HUDEP-2 (cell line): Measurements from ENCODE around the gene CFAP77.
"Not testable (repeated sequence)": the region's sequence is repeated elsewhere in the genome, so short reads cannot be mapped to it uniquely, and the experiment has no call there.

Experiments used
- DNase-seq, 76 experiments: peaks; one replicate each; lab custom pipeline; 2025; ENCODE audit not compliant: unreplicated experiment in 76 of 76; lab: John Stamatoyannopoulos, UW

Gene CFAP77

GRCh38 chr9:132409828-132410528 lies at the start of gene CFAP77:
TSS of gene CFAP77 (plus strand) at chr9:132410211. CDS start at chr9:132410272, 61 bp downstream.
- peak in 59 of 76 experiments; percentile 10 to 79 (median 48) for DNase-seq

GRCh38 chr9:132364068-132364467 lies 45.9 kb upstream of the CFAP77 start:
- DNase-seq = no peak

- no peak for DNase-seq
Observed at GRCh38 chr9:132365986-132366385, 44.0 kb upstream of the CFAP77 start.

DNA sequence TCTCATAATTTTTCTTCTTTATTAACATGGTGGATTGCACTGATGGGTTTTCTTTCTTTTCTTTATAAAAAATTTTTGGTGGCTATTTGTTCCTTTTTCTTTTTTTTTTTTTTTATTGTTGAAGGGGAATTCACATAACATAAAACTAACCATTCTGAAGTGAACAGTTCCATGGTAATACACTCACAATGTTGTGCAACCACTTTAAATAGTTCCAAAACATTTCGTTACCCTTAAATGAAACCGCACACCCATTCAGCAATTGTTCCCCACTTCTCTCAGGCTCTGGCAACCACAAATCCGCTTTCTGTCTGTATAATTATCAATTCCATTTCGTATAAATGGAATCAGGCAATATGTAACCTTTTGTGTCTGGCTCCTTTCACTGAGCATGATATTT lies 43.5 kb upstream of the CFAP77 start:
- no peak for DNase-seq

- no peak for DNase-seq
Observed at GRCh38 chr9:132367613-132368313, 42.2 kb upstream of the CFAP77 start.

DNA sequence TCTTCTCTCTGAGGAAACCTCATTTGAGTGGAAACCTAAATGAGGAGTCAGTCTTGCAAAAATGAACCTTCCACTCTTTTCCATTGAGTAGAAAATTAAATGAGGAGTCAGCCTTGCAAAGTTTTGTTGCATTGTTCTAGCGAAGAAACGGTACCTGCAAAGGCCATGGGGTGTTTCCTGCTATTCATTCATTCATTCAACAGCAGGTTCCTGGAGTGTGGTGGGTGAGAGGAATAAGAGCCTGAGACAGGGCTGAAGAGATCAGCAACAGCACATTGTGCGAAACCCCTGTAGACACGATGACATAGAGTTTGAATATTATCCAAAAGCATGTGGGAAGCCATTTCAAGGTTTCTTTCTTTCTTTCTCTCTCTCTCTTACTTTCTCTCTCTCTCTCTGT lies 40.6 kb upstream of the CFAP77 start:
- no peak for DNase-seq

- no peak for DNase-seq
Observed at GRCh38 chr9:132370592-132370991, 39.4 kb upstream of the CFAP77 start.

- no peak for DNase-seq
Observed at GRCh38 chr9:132372177-132373095, 37.6 kb upstream of the CFAP77 start.

DNA sequence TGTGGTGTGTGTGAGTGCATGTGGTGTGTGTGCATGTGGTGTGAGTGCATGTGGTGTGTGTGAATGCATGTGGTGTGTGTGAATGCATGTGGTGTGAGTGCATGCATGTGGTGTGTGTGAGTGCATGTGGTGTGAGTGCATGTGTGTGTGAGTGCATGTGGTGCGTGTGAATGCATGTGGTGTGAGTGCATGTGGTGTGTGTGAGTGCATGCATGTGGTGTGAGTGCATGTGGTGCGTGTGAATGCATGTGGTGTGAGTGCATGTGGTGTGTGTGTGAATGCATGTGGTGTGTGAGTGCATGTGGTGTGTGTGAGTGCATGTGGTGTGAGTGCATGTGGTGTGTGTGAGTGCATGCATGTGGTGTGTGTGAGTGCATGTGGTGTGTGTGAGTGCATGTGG lies 32.2 kb upstream of the CFAP77 start:
- not testable (repeated sequence) for DNase-seq

DNA sequence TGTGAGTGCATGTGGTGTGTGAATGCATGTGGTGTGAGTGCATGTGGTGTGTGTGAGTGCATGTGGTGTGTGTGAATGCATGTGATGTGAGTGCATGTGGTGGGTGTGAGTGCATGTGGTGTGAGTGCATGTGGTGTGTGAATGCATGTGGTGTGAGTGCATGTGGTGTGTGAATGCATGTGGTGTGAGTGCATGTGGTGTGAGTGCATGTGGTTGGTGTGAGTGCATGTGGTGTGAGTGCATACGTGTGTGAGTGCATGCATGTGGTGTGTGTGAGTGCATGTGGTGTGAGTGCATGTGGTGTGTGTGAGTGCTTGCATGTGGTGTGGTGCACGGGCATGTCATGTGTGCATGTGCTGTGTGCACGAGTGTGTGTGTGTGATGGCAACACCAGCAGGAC lies 31.6 kb upstream of the CFAP77 start:
- not testable (repeated sequence) for DNase-seq

DNA sequence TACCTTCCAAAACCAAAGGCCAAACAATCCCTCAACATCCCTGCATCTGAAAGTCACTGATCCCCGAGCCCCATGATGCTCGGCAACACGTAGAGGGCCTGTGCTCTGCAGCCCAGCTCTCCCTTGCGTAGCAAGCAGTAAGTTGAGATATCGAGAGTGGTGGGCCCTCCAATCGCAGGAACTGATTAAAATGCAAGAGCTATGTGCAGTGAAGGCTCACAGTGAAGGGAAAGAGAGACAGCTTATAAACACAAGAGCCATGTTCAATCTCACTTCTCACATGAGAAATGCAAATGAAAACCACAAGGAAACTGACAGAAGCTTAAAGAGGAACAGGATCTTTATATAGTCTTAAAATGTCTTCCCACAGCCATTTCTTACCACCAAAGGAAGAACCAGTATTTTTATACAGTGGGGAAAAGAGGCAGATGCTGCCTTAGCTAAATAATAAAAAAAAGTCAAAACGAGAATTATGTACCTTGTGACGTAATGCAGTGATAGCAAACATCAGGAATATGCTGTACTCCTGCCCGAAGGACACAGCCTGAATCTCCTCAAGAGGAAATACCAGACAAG lies 28.0 kb upstream of the CFAP77 start:
- no peak for DNase-seq

GRCh38 chr9:132383462-132383883 lies 26.5 kb upstream of the CFAP77 start:
- DNase-seq = no peak

DNA sequence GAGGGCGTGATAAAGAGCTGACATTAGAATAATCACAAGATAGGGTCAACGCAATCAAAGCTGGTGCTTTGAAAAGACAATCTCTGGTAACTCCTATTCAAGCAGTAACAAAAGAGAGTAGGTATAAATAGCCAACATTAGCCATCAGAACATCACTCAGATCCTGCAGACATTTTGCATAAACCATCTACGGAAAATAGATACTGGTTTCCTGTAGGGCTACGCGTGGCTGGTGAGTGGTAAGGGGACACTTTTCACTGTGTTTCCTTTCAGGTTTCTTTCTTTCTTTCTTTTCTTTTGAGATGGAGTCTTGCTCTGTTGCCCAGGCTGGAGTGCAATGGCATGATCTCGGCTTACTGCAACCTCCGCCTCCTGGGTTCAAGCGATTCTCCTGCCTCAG lies 25.6 kb upstream of the CFAP77 start:
- no peak for DNase-seq

DNA sequence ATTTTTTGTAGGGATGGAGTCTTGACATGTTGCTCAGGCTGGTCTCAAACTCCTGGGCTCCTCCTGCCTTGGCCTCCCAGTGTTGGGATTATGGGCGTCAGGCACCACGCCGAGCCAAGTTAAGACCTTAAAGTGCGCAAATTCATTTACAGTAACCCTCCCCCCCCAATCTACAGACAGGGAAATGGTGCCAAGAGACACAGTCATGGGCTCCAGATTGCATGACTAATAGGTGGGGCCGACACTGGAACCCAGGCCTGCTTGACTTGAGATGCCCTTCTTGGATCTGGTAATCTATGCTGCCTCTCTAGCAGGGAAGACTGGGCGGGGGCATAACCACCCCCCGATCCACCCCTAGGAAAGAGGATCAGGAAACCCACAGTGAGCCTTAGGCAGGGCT lies 22.9 kb upstream of the CFAP77 start:
- DNase-seq = peak in 1 of 76 experiments; percentile 1

DNA sequence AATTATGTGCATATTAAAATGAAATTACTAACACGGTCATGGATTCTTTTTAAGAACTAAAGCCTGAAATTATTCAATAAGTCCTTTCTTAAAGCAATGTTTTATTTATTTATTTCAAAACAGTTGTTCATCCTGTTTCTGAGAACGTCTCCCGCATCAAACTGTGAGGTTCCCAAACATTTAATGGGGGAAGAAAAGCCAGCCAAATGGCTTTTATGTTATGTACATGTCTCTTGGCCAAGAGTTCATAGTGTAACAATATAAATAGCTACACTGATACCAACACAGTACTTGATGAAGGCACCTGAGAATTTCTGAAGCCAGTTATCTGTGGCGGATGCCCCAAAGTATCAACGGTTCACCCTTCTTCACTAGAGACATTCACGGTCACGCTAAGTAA lies 19.0 kb upstream of the CFAP77 start:
- DNase-seq = no peak

- DNase-seq = no peak
Observed at GRCh38 chr9:132391449-132391848, 18.6 kb upstream of the CFAP77 start.

DNA sequence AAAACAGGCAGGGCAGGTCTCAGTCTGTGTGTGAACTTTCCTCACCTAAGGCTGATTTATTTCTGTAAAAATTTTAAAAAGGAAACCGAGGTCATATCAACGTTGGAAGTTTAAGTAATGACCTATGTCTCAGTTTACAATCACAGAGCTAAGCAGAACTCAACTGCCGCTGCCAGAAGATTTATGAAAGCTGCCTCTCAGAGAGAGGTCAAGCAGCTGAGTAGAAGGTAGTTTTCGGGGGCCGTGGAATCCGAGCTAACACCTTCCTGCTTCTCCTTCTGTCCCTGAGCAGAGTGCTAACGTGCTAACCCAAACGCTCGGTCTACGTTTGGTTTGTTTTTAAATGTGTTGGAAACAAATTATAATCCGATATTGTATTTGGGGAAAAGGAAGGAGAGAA lies 14.5 kb upstream of the CFAP77 start:
- DNase-seq = no peak

DNA sequence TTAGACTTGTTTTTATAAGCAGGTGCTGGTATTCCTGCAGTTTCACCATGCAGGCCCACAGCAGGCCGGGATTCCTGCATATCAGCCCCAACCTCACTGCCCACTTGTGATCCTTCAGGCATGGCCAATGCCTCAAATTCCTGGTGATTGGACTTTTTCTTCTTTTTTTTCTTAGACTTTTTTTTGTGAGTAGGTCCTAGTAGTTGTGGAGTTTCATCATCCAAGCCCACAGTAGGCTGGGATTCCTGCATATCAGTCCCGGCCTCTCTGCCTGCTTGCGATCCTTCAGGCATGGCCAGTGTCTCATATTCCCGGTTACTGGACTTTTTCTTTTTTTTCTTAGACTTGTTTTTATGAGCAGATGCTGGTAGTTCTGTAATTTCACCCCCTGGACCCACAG lies 8.2 kb upstream of the CFAP77 start:
- DNase-seq = no peak

- DNase-seq = peak in 1 of 76 experiments; percentile 2
Observed at GRCh38 chr9:132404228-132404881, 5.7 kb upstream of the CFAP77 start.

DNA sequence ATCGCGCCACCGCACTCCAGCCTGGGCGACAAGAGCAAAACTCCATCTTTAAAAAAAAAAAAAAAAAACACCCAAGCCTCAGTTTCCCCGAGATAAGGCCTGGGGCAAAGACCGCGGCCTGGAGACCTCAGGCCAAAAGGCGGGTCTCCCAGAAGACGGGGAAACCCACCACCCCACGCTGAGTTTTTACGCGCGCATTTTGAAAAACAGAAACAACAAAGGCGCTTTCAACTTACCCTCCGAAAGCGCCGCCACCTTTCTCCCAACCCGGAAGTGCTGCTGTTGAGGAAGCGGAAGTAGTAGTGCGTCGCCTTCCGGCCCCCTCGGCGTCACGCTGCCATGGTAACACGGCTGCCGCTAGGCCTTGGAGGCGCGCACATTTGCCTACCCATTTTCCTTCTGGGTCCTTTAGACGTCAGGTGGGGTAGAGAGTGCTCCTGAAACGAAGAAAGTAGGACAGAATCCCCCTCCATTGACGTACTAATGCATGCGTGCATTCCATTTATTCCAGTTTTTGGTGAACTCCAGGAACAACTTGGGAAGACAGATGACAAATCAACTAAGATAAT lies 3.4 kb upstream of the CFAP77 start, which contains the start of gene TTF1:
Gene TTF1 (minus strand): TSS at position 287 of the 569 bp plus-strand sequence. CDS start 4,019 bp downstream, outside the sequence.
- DNase-seq = peak in 74 of 76 experiments; percentile 18 to 91 (median 82)
